Urothelium cell line (cell line): ENCODE results near the gene CALHM1.
"Not testable (repeated sequence)": the region's sequence is repeated elsewhere in the genome, so short reads cannot be mapped to it uniquely, and the experiment has no call there.

Experiments used
- DNase-seq: peaks from one replicate; pipeline ENCODE4 v3.0.0; 2011; ENCODE audit warnings: low spot score, mixed read lengths
- FAIRE-seq: peaks from 2 replicates; lab custom pipeline; 2011; peaks lifted over from hg19 to GRCh38; lab: Jason Lieb, UNC

The CALHM1 gene

GRCh38 chr10:103458720-103459119 lies at the start of gene CALHM1:
TSS of gene CALHM1 (minus strand) at chr10:103458900. CDS start at chr10:103458751, 149 bp downstream.
- FAIRE-seq: no peak
- DNase-seq: no peak

- no peak for FAIRE-seq
- DNase-seq: no peak
Observed at GRCh38 chr10:103507235-103508191, 48.8 kb upstream of the CALHM1 start.

- FAIRE-seq: no peak
- DNase-seq: no peak
Observed at GRCh38 chr10:103506061-103506460, 47.4 kb upstream of the CALHM1 start.

GRCh38 chr10:103504181-103504783 lies 45.6 kb upstream of the CALHM1 start:
- FAIRE-seq: peak; percentile 95

GRCh38 chr10:103503777-103504176 lies 45.1 kb upstream of the CALHM1 start:
- not testable (repeated sequence) for DNase-seq, FAIRE-seq

More at GRCh38 chr10:103504181-103504783, 45.6 kb upstream of the CALHM1 start:
- peak; percentile 91 for DNase-seq

- FAIRE-seq (peak; percentile 48), DNase-seq (no peak)
Observed at GRCh38 chr10:103502849-103503660, 44.4 kb upstream of the CALHM1 start.

GRCh38 chr10:103501186-103501585 lies 42.5 kb upstream of the CALHM1 start:
- FAIRE-seq (no peak), DNase-seq (no peak)

GRCh38 chr10:103500481-103500880 lies 41.8 kb upstream of the CALHM1 start:
- no peak for FAIRE-seq

GRCh38 chr10:103499881-103500280 lies 41.2 kb upstream of the CALHM1 start:
- DNase-seq (no peak), FAIRE-seq (no peak)

More at GRCh38 chr10:103500481-103500880, 41.8 kb upstream of the CALHM1 start:
- DNase-seq: no peak

- FAIRE-seq (no peak), DNase-seq (no peak)
Observed at GRCh38 chr10:103498936-103499638, 40.4 kb upstream of the CALHM1 start.

GRCh38 chr10:103497161-103497915 lies 38.6 kb upstream of the CALHM1 start:
- DNase-seq (no peak), FAIRE-seq (peak; percentile 20)

- FAIRE-seq: no peak
Observed at GRCh38 chr10:103495321-103495720, 36.6 kb upstream of the CALHM1 start.

GRCh38 chr10:103493916-103494877 lies 35.5 kb upstream of the CALHM1 start:
- FAIRE-seq: no peak
- DNase-seq: no peak

More at GRCh38 chr10:103495321-103495720, 36.6 kb upstream of the CALHM1 start:
- DNase-seq: no peak

GRCh38 chr10:103493362-103493915 lies 34.7 kb upstream of the CALHM1 start, which contains the start of gene NEURL1:
TSS of gene NEURL1 (plus strand) at chr10:103493705. CDS start at chr10:103494388, 683 bp downstream.
- no peak for DNase-seq
- FAIRE-seq: no peak

GRCh38 chr10:103492655-103493261 lies 34.1 kb upstream of the CALHM1 start:
- DNase-seq (no peak), FAIRE-seq (no peak)

GRCh38 chr10:103491729-103492364 lies 33.1 kb upstream of the CALHM1 start:
- DNase-seq (peak; percentile 91), FAIRE-seq (peak; percentile 20)

GRCh38 chr10:103490986-103491314 lies 32.2 kb upstream of the CALHM1 start:
- DNase-seq (no peak), FAIRE-seq (no peak)
